ENCODE measurements around the gene DNASE1L1. TPM values are rescaled to one million over a fixed set of nuclear protein-coding genes. Genes with fewer than 3 reads are reported as not detected.

The DNASE1L1 gene
- total and polyA plus RNA-seq, 2 of the 13 experiments (the other 11 are each of a cell fraction or from before 2014, with no cell fraction given): 4.7 to 12.3 TPM

- in situ Hi-C loops (cut with HindIII; ENCODE audit: extremely low pct_ligation_motif_present, low pct_unique_long_range_greater_than_20kb): no loop called here
- Histone ChIP-seq H3K4me1 (ENCODE audit: insufficient read depth, low read length) (peaks cover 32% of the 10 kb centered on the region), H3K4me2 (ENCODE audit: low read depth, low read length) (peak overlapping the region; percentile 84), H3K27ac (ENCODE audit: extremely low read length, insufficient read depth, low read length) (peak overlapping the region; percentile 98), H2AFZ (ENCODE audit: low read length) (no peak overlapping the region), H3K9me3 (ENCODE audit: low read length) (no peaks in the 10 kb centered on the region), H3K9ac (ENCODE audit: insufficient read depth, low read depth, low read length) (peak overlapping the region; percentile 97), H3K27me3 (ENCODE audit: control insufficient read depth in 1 of 2, insufficient read depth in 2 of 2, low read length in 2 of 2) (no peaks in the 10 kb centered on the region; a peak in 1 of 5 replicates), H4K20me1 (ENCODE audit: insufficient read depth, low read length) (peaks cover 21% of the 10 kb centered on the region; the same call in 1 of the 2 replicates), H3K4me3 (replicated peaks in 1 of 3; ENCODE audit: insufficient read depth in 1 of 3, low read depth in 2 of 3, low read length in 3 of 3) (peak overlapping the region; percentile 52 to 77 (median 73)), H3K79me2 (ENCODE audit: insufficient read depth, low read length) (peaks cover 21% of the 10 kb centered on the region), H3K36me3 (replicated peaks in 1 of 2; ENCODE audit: control insufficient read depth in 1 of 2, insufficient read depth in 2 of 2, low read length in 2 of 2) (peaks cover 6 to 22% of the 10 kb centered on the region in 2 experiments; a peak in 4 of 5 replicates)
- intact Hi-C loops (cut with micrococcal nuclease; ENCODE audit: unreplicated experiment): no loop called here
- ChIA-PET POLR2A (interaction anchor here (0.8 to 6.3 kb wide), 26 partner anchors 13 to 145 kb away, joined by 3 to 75 read pairs (median 5); partner anchors contain the start of genes ATP6AP1, DNASE1L1, EMD and FAM3A), CTCF (ENCODE audit: low intra/inter-chr PET ratio, low total read pairs) (no interaction called here)
- BruUV-seq (replicated peaks): no TSS peak
- 22% methylated on average over 9 of the region's 53 CpGs for WGBS (ENCODE audit: low lambda C conversion rate)
- ATAC-seq (peak; percentile 66), DNase-seq (ENCODE audit: low spot score) (peak; percentile 40), FAIRE-seq (no peak)
- peak; percentile 9; the same call in 1 of the 2 replicates for TF ChIP-seq ZNF564 (CRISPR knock-in tag; IDR thresholded peaks at IDR 0.05)
- no peak for TF ChIP-seq POLR2AphosphoS2 (IDR thresholded peaks at IDR 0.05; ENCODE audit: low read depth, low read length)
- no peak for TF ChIP-seq ETV5 (CRISPR knock-in tag; IDR thresholded peaks at IDR 0.05; ENCODE audit: borderline replicate concordance)
- no peak for TF ChIP-seq ZNF18 (CRISPR knock-in tag; IDR thresholded peaks at IDR 0.05; ENCODE audit: insufficient replicate concordance)
- TF ChIP-seq FOXJ3 (CRISPR knock-in tag; IDR thresholded peaks at IDR 0.05; ENCODE audit: borderline replicate concordance): no peak
- TF ChIP-seq NONO (IDR thresholded peaks at IDR 0.05): no peak
- TF ChIP-seq NONO (CRISPR knock-in tag; conservative IDR thresholded peaks at IDR 0.05): 0 out of 2 replicates have a peak, but pooled peaks have one; percentile 11
- 0 out of 2 replicates have a peak, but pooled peaks have one; percentile 3 for TF ChIP-seq ZGPAT (CRISPR knock-in tag; IDR thresholded peaks at IDR 0.05)
- no peak for TF ChIP-seq ZNF33B (CRISPR knock-in tag; IDR thresholded peaks at IDR 0.05)
- TF ChIP-seq ZBTB43 (CRISPR knock-in tag; conservative IDR thresholded peaks at IDR 0.05): no peak
- 0 out of 2 replicates have a peak, but pooled peaks have one; percentile 9 for TF ChIP-seq KMT2B (CRISPR knock-in tag; IDR thresholded peaks at IDR 0.05)
- TF ChIP-seq IKZF5 (CRISPR knock-in tag; IDR thresholded peaks at IDR 0.05): no peak; the same call in 1 of the 2 replicates
- peak; percentile 49; the same call in 1 of the 2 replicates for TF ChIP-seq TFAP4 (IDR thresholded peaks at IDR 0.05; ENCODE audit: borderline replicate concordance, low read depth)
Observed at GRCh38 chrX:154396973-154397887, 11.8 kb downstream of the DNASE1L1 start.

Measured in HepG2 (cell line).